ENCODE measurements around the gene CTAG1A.
"Not testable (repeated sequence)": the region's sequence is repeated elsewhere in the genome, so short reads cannot be mapped to it uniquely, and the experiment has no call there.

CTAG1A gene

DNA sequence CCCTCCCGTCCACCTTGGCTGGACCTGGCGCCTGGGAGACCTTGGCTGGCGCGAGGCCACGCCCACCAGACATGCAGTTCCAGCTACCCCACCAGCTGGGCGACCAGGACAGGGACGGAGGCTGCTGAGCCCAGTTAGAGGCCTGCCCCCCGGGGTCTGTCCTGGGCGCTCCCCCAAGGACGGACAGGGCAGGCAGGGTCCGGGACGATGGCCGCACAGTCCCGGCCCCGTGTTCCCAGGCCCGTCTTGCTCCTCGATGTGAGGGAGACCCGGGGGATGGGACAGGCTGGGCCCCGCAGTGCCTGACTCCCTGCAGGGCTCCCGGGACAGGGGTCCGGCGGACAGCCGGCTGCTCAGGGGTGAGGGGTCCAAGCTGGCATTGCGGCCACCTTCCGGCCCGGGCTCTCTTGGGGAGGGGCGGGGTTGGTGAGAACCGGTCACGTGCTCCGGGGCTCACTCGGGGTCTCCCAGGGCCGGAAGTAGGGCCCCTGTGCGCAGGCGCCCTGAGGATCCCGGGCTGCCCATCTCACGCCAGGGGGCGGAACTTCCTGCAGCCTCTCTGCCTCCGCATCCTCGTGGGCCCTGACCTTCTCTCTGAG lies at the start of gene CTAG1A:
Gene CTAG1A (plus strand): TSS at position 549 of the 599 bp plus-strand sequence. CDS start 74 bp downstream, outside the sequence.
- not testable (repeated sequence) for H3K9me3 ChIP-seq (replicated peaks in 1 of 11); H3K27ac ChIP-seq; H3K4me2 ChIP-seq; H3K4me1 ChIP-seq; H3K27me3 ChIP-seq; H3K4me3 ChIP-seq; H3K9ac ChIP-seq; H3K36me3 ChIP-seq; H4K20me1 ChIP-seq

- no peak overlapping the region; a peak in 1 of 22 replicates for H3K9ac ChIP-seq
- no peak for TF ChIP-seq Cebpa-rat (IDR thresholded peaks at IDR 0.05)
- peak overlapping the region in 1 of 11 experiments; percentile 37; a peak in 1 of 22 replicates for H3K27ac ChIP-seq
- H3K36me3 ChIP-seq = peaks cover 22 to 57% (median 41%) of the 10 kb centered on the region in 11 experiments; a peak in 20 of 22 replicates
- H4K20me1 ChIP-seq = peaks cover 0 to 79% (median 35%) of the 10 kb centered on the region in 11 experiments; a peak in 16 of 22 replicates
- no peak overlapping the region for H3K4me3 ChIP-seq
- H3K4me2 ChIP-seq = no peak overlapping the region
- no peaks in the 10 kb centered on the region for H3K9me3 ChIP-seq (replicated peaks in 1 of 11)
- H3K27me3 ChIP-seq = peaks cover 48 to 91% (median 68%) of the 10 kb centered on the region in 11 experiments
- H3K4me1 ChIP-seq = peaks cover 0 to 27% (median 9%) of the 10 kb centered on the region in 10 experiments; a peak in 17 of 20 replicates
These were observed 49.0 kb upstream of the CTAG1A start for GRCh38 chrX:154535892-154536291.

GRCh38 chrX:154539077-154539476 lies 45.9 kb upstream of the CTAG1A start:
- TF ChIP-seq Cebpa-rat (IDR thresholded peaks at IDR 0.05) = no peak
- H4K20me1 ChIP-seq = peaks cover 0 to 64% (median 24%) of the 10 kb centered on the region in 11 experiments; a peak in 16 of 22 replicates
- no peak overlapping the region for H3K4me2 ChIP-seq
- peaks cover 8 to 37% (median 19%) of the 10 kb centered on the region in 11 experiments; a peak in 19 of 22 replicates for H3K36me3 ChIP-seq
- peak overlapping the region in 2 of 11 experiments; percentile 2 to 11; a peak in 1 of 22 replicates for H3K9ac ChIP-seq
- no peak overlapping the region for H3K27ac ChIP-seq
- peaks cover 25 to 58% (median 39%) of the 10 kb centered on the region in 10 experiments for H3K4me1 ChIP-seq
- peaks cover 64 to 98% (median 88%) of the 10 kb centered on the region in 11 experiments for H3K27me3 ChIP-seq
- H3K9me3 ChIP-seq (replicated peaks in 1 of 11) = no peaks in the 10 kb centered on the region
- H3K4me3 ChIP-seq = no peak overlapping the region

- peak overlapping the region in 3 of 11 experiments; percentile 70 to 90 (median 83); a peak in 3 of 22 replicates for H3K4me2 ChIP-seq
- peaks cover 0 to 53% (median 15%) of the 10 kb centered on the region in 11 experiments; a peak in 15 of 22 replicates for H4K20me1 ChIP-seq
- peaks cover 65 to 100% (median 97%) of the 10 kb centered on the region in 11 experiments for H3K27me3 ChIP-seq
- H3K9me3 ChIP-seq (replicated peaks in 1 of 11); H3K4me3 ChIP-seq: not testable (repeated sequence)
- peaks cover 38 to 64% (median 48%) of the 10 kb centered on the region in 10 experiments for H3K4me1 ChIP-seq
- peak overlapping the region in 5 of 11 experiments; percentile 81 to 87 (median 85); a peak in 4 of 22 replicates for H3K9ac ChIP-seq
- H3K27ac ChIP-seq = peak overlapping the region in 8 of 11 experiments; percentile 86 to 98 (median 96); a peak in 14 of 22 replicates
- peaks cover 6 to 38% (median 16%) of the 10 kb centered on the region in 11 experiments; a peak in 17 of 22 replicates for H3K36me3 ChIP-seq
These were observed 44.6 kb upstream of the CTAG1A start for GRCh38 chrX:154540365-154540764.

GRCh38 chrX:154540897-154541535 lies 43.9 kb upstream of the CTAG1A start:
- Histone ChIP-seq H3K4me3 (peak overlapping the region in 1 of 10 experiments; percentile 17; a peak in 1 of 20 replicates), H3K27ac (peak overlapping the region; percentile 69 to 98 (median 94); a peak in 21 of 22 replicates), H3K4me1 (peaks cover 45 to 71% (median 54%) of the 10 kb centered on the region in 10 experiments), H3K36me3 (peaks cover 0 to 36% (median 13%) of the 10 kb centered on the region in 11 experiments; a peak in 14 of 22 replicates), H3K9ac (peak overlapping the region; percentile 69 to 87 (median 81); a peak in 18 of 22 replicates), H3K27me3 (peaks cover 63 to 100% (median 94%) of the 10 kb centered on the region in 11 experiments), H3K4me2 (peak overlapping the region in 10 of 11 experiments; percentile 70 to 91 (median 84); a peak in 19 of 22 replicates), H3K9me3 (replicated peaks in 1 of 11) (peaks cover 0 to 10% (median 5%) of the 10 kb centered on the region in 11 experiments; a peak in 10 of 22 replicates), H4K20me1 (peaks cover 0 to 46% (median 9%) of the 10 kb centered on the region in 11 experiments; a peak in 15 of 22 replicates)
- no peak for TF ChIP-seq Cebpa-rat (IDR thresholded peaks at IDR 0.05)

DNA sequence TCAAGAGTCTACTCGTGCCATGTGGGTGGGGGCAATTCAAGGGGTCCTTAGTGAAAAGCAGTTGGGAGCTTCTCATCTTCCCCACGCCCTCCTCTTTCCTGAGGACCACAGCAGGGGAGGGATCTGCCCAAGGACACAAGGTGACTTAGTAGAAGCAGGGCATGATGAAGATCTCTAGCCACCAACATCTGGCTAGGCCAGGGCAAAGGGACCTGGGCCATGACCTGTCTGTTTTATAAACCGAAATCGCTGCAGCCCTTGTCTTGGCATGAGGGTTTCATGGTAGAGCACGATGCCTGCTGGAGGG lies 43.4 kb upstream of the CTAG1A start:
- Histone ChIP-seq H3K27ac (peak overlapping the region; percentile 69 to 98 (median 94); a peak in 21 of 22 replicates), H3K9ac (peak overlapping the region; percentile 69 to 87 (median 81)), H3K4me2 (peak overlapping the region; percentile 70 to 92 (median 86); a peak in 21 of 22 replicates), H3K4me3 (peak overlapping the region in 3 of 10 experiments; percentile 17 to 80 (median 36); a peak in 3 of 20 replicates), H3K36me3 (peaks cover 0 to 34% (median 13%) of the 10 kb centered on the region in 11 experiments; a peak in 11 of 22 replicates), H3K9me3 (replicated peaks in 1 of 11) (peaks cover 0 to 15% (median 10%) of the 10 kb centered on the region in 11 experiments; a peak in 15 of 22 replicates), H3K27me3 (peaks cover 58 to 97% (median 89%) of the 10 kb centered on the region in 11 experiments), H3K4me1 (peaks cover 48 to 73% (median 57%) of the 10 kb centered on the region in 10 experiments), H4K20me1 (peaks cover 0 to 41% (median 9%) of the 10 kb centered on the region in 11 experiments; a peak in 11 of 22 replicates)
- TF ChIP-seq Cebpa-rat (IDR thresholded peaks at IDR 0.05) = no peak

GRCh38 chrX:154541896-154542722 lies 42.8 kb upstream of the CTAG1A start:
- peaks cover 0 to 39% (median 7%) of the 10 kb centered on the region in 11 experiments; a peak in 10 of 22 replicates for H4K20me1 ChIP-seq
- H3K4me3 ChIP-seq = peak overlapping the region in 9 of 10 experiments; percentile 5 to 80 (median 39); a peak in 14 of 20 replicates
- peak overlapping the region; percentile 69 to 98 (median 94) for H3K27ac ChIP-seq
- peak overlapping the region; percentile 70 to 92 (median 86) for H3K4me2 ChIP-seq
- peaks cover 0 to 34% (median 13%) of the 10 kb centered on the region in 11 experiments; a peak in 11 of 22 replicates for H3K36me3 ChIP-seq
- H3K27me3 ChIP-seq = peaks cover 54 to 93% (median 84%) of the 10 kb centered on the region in 11 experiments
- peaks cover 0 to 21% (median 14%) of the 10 kb centered on the region in 11 experiments; a peak in 17 of 22 replicates for H3K9me3 ChIP-seq (replicated peaks in 1 of 11)
- no peak for TF ChIP-seq Cebpa-rat (IDR thresholded peaks at IDR 0.05)
- peak overlapping the region; percentile 69 to 87 (median 81) for H3K9ac ChIP-seq
- peaks cover 48 to 73% (median 57%) of the 10 kb centered on the region in 10 experiments for H3K4me1 ChIP-seq
